Mesothelial cell of epicardium (in vitro differentiated cells): ENCODE data around the gene FAM193A. TPM values are rescaled to one million over a fixed set of nuclear protein-coding genes. Genes with fewer than 3 reads are reported as not detected.

Experiments used
- DNase-seq, 2 experiments: peaks; one replicate each; pipeline ENCODE4 v3.0.0; 2021; ENCODE audit warnings: low spot score in 2 of 2; ENCODE audit not compliant: unreplicated experiment in 2 of 2
- H3K27ac Mint-ChIP-seq: 2 replicates; pipeline ENCODE4 v1.8.0; 2021; ENCODE audit warnings: mixed read lengths
- H3K27me3 Mint-ChIP-seq: 2 replicates; pipeline ENCODE4 v1.8.0; 2021; ENCODE audit warnings: low read depth, mixed read lengths
- H3K36me3 Mint-ChIP-seq: 2 replicates; pipeline ENCODE4 v1.8.0; 2021; ENCODE audit warnings: mixed read lengths
- H3K4me1 Mint-ChIP-seq: 2 replicates; pipeline ENCODE4 v1.8.0; 2021; ENCODE audit warnings: mixed read lengths
- H3K4me3 Mint-ChIP-seq: 2 replicates; pipeline ENCODE4 v1.8.0; 2021; ENCODE audit warnings: mild to moderate bottlenecking, moderate library complexity, mixed read lengths
- H3K9me3 Mint-ChIP-seq: 2 replicates; pipeline ENCODE4 v1.8.0; 2021; ENCODE audit warnings: mixed read lengths
- CTCF ChIP-seq: fragments of 200-600 bp; sonication (generic); IDR thresholded peaks from one replicate; pipeline ENCODE4 v1.5.0; 2021; ENCODE audit warnings: antibody characterized with exemption; ENCODE audit not compliant: unreplicated experiment
- total RNA-seq: library from RNA; stranded (reverse); gene quantifications from 3 replicates; pipeline ENCODE4 v1.2.1, GENCODE V29; 2021

FAM193A gene
- total RNA-seq, 1 donor from 2014 or later, result 48.1 TPM

DNA sequence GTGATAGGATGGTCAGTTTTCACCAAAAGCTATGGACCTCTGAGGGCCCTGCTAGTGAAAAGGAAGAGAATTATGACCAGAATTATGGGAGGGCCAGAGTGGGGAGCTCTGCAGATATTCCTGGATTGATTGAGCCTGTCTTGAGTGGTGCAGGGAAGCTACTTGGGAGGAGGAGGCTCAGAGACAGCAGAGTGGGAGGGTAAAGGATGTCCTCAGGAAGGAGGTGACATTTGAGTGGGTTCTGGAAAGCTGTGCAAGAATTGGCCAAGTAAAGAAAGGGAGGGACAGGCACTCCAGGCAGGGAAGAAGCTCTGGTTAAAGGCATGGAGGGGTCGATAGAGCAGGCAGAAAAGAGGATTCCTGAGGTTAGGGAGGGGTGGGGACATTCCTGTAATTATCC lies 43.5 kb upstream of the FAM193A start:
- Mint-ChIP-seq H3K27me3 (no peaks in the 10 kb centered on the region), H3K36me3 (peaks cover 43% of the 10 kb centered on the region), H3K4me1 (no peaks in the 10 kb centered on the region), H3K9me3 (no peaks in the 10 kb centered on the region), H3K4me3 (no peak overlapping the region), H3K27ac (peak overlapping the region; percentile 22)
- TF ChIP-seq CTCF, result no peak
- no peak for DNase-seq

- Mint-ChIP-seq H3K27me3 (no peaks in the 10 kb centered on the region), H3K4me1 (no peaks in the 10 kb centered on the region), H3K9me3 (no peaks in the 10 kb centered on the region), H3K27ac (no peak overlapping the region), H3K4me3 (no peak overlapping the region), H3K36me3 (peaks cover 41% of the 10 kb centered on the region)
- TF ChIP-seq CTCF, result no peak
- DNase-seq, result no peak
Observed at GRCh38 chr4:2494992-2495391, 41.5 kb upstream of the FAM193A start.

- Mint-ChIP-seq H3K4me3 (no peak overlapping the region), H3K4me1 (no peaks in the 10 kb centered on the region), H3K27ac (no peak overlapping the region), H3K27me3 (no peaks in the 10 kb centered on the region), H3K36me3 (peaks cover 43% of the 10 kb centered on the region), H3K9me3 (no peaks in the 10 kb centered on the region)
- DNase-seq, result no peak
- no peak for TF ChIP-seq CTCF
Observed at GRCh38 chr4:2497324-2497723, 39.1 kb upstream of the FAM193A start.

DNA sequence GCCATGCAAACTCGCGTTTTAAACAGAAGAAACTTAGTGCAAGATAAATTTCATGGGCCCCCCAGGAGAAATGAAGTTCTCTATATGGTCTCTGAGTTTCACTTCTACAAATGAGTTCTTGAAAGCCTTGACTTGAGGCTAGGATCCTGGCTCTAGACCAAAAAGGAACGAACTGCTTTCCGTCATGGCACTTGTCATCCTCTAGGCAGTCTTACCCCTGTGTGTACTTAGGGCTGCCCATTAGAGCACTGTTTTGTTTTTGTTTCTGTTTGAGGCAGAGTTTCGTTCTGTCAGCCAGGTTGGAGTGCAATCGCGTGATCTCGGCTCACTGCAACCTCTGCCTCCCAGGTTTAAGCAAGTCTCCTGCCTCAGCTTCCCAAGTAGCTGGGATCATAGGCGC lies 38.5 kb upstream of the FAM193A start:
- no peak for TF ChIP-seq CTCF
- Mint-ChIP-seq H3K9me3 (no peaks in the 10 kb centered on the region), H3K27me3 (no peaks in the 10 kb centered on the region), H3K4me3 (no peak overlapping the region), H3K36me3 (peaks cover 37% of the 10 kb centered on the region), H3K4me1 (no peaks in the 10 kb centered on the region), H3K27ac (no peak overlapping the region)
- DNase-seq, result no peak

DNA sequence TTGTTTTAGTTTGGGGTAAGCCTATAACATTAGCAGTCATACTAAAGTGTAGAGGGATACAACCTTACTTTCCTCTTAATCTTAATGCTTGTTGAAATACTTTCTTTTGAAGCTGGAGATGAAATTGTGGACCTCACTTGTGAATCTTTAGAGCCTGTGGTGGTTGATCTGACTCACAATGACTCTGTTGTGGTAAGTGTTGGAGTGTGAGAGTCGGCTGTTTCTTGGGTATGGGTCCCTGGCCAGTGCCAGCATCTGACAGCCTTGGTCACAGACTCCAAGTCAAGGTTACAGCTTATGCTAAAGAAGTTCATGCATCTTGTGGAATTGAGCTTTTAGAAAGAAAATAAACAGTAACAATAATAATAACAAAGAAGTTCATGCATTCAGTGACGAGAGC lies 35.9 kb upstream of the FAM193A start:
- Mint-ChIP-seq H3K27ac (no peak overlapping the region), H3K36me3 (peaks cover 35% of the 10 kb centered on the region), H3K27me3 (no peaks in the 10 kb centered on the region), H3K4me3 (no peak overlapping the region), H3K4me1 (no peaks in the 10 kb centered on the region), H3K9me3 (no peaks in the 10 kb centered on the region)
- TF ChIP-seq CTCF, result no peak
- no peak for DNase-seq

DNA sequence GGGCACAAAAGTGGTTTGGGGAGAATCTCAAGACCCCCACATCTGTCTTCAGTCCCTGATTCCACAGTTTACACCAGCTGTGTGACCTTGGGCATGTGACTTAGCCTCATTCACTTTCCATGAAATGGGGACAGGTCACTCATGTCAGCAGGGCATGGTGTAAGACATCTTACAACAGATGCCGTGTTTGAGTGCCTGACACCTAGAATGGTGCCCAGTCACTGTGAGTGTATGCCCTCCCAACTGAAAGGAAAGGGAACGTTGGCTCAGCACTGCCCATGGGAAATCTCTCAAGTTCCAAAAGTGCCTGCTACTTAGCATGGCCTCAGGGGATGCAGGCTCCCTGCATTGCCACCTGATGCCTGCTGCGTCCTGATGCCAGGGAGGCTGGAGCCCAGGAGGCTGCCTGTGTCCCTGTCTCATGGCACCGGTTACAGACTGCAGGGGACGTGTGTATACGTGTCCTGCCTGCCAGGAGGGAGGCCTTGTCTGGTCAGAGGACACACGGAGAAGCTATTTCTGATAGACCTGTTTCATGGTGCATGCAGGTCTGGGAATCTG lies 35.3 kb upstream of the FAM193A start:
- no peak for DNase-seq
- H3K9me3 Mint-ChIP-seq, result no peaks in the 10 kb centered on the region
- no peak for TF ChIP-seq CTCF
- no peaks in the 10 kb centered on the region for H3K4me1 Mint-ChIP-seq
- no peak overlapping the region for H3K27ac Mint-ChIP-seq
- H3K27me3 Mint-ChIP-seq, result no peaks in the 10 kb centered on the region
- no peak overlapping the region for H3K4me3 Mint-ChIP-seq
- H3K36me3 Mint-ChIP-seq, result peaks cover 34% of the 10 kb centered on the region
